ENCODE results near the gene USP48.

USP48 gene

GRCh38 chr1:21670059-21670881 is 112.7 kb downstream of the USP48 start:
- DNase-seq (ENCODE audit: extremely low read depth, low read depth) = no peak
- TF ChIP-seq, protein P1, sequence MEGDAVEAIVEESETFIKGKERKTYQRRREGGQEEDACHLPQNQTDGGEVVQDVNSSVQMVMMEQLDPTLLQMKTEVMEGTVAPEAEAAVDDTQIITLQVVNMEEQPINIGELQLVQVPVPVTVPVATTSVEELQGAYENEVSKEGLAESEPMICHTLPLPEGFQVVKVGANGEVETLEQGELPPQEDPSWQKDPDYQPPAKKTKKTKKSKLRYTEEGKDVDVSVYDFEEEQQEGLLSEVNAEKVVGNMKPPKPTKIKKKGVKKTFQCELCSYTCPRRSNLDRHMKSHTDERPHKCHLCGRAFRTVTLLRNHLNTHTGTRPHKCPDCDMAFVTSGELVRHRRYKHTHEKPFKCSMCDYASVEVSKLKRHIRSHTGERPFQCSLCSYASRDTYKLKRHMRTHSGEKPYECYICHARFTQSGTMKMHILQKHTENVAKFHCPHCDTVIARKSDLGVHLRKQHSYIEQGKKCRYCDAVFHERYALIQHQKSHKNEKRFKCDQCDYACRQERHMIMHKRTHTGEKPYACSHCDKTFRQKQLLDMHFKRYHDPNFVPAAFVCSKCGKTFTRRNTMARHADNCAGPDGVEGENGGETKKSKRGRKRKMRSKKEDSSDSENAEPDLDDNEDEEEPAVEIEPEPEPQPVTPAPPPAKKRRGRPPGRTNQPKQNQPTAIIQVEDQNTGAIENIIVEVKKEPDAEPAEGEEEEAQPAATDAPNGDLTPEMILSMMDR (IDR thresholded peaks at IDR 0.05; ENCODE audit: low read depth, low read length, missing control alignments) = no peak
- no peak overlapping the region for H3K4me3 ChIP-seq (replicated peaks; ENCODE audit: low read depth, low read length)

DNA sequence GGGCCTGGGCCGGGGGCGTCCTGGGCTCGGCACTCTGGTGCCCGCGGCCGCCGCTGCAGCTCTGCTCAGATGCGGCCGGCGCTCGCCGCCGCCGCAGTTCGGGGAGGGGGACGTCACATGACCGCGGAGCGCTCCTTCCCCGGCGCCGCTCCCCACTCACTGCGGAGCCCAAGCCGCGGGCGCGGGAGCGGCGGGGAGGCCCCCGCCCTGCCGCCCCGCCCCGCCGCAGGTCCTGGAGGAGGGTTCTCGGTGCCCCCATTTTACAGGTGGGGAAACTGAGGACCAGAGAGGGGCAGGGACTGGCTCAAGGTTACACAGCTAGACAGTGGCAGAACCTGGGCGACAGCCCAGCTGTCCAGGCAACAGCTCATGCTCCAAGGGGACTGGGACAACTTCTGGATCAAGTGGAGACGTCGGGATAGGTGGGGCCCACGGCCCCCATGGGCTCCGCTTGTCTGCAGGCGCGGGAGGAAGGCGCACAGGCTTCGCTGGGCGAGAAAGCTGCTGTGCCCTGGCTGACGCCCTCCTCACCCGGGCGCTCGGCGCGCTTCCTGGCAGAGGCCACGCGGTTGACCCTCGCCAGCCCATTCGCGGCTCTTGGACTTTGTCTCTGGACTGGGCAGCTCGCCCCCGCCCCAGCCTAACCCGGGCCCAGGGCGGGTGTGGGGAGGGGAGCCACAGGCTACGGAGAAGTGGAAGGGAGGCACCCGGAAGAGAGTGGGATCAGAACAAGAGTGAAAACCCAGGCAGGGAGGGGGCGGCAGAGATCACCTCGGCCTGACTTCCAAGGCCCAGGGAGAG is 113.5 kb downstream of the USP48 start, which contains the start of gene RAP1GAP:
Gene RAP1GAP, minus strand, starts transcription at position 100 of the 801 bp plus-strand sequence. CDS start 49,325 bp downstream, outside the sequence.
- no peak within 1 kb of the TSS for H3K4me3 ChIP-seq (replicated peaks; ENCODE audit: low read depth, low read length)
- TF ChIP-seq, protein P1 (IDR thresholded peaks at IDR 0.05; ENCODE audit: low read depth, low read length, missing control alignments) = no peak
- DNase-seq (ENCODE audit: extremely low read depth, low read depth) = no peak

DNA sequence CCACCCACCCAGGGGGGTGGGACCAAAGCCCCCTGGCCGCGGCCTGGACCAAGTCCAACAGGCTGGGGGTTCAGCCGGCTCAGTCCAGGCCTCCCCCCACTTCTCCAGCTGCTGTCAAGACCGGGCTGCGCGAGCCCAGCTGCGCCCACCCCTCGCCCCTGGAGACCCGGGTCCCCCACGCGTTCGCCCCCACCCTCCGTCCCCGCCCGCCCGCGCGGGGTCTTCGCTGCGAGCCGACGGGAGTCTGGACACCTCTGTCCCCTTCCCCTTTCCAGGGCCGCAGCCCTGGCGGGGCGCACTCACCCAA is 114.0 kb downstream of the USP48 start:
- TF ChIP-seq, protein P1 (IDR thresholded peaks at IDR 0.05; ENCODE audit: low read depth, low read length, missing control alignments) = no peak
- no peak for DNase-seq (ENCODE audit: extremely low read depth, low read depth)
- H3K4me3 ChIP-seq (replicated peaks; ENCODE audit: low read depth, low read length) = no peak overlapping the region

GRCh38 chr1:21668232-21668950 is 114.6 kb downstream of the USP48 start:
- DNase-seq (ENCODE audit: extremely low read depth, low read depth) = no peak
- no peak overlapping the region for H3K4me3 ChIP-seq (replicated peaks; ENCODE audit: low read depth, low read length)
- TF ChIP-seq, protein P1 (IDR thresholded peaks at IDR 0.05; ENCODE audit: low read depth, low read length, missing control alignments) = no peak

- TF ChIP-seq, protein P1 (IDR thresholded peaks at IDR 0.05; ENCODE audit: low read depth, low read length, missing control alignments) = no peak
- no peak for DNase-seq (ENCODE audit: extremely low read depth, low read depth)
- H3K4me3 ChIP-seq (replicated peaks; ENCODE audit: low read depth, low read length) = no peak overlapping the region
Observed at GRCh38 chr1:21667348-21668231, 115.4 kb downstream of the USP48 start.
